GM19193 (cell line): ENCODE results near the gene DUSP28.

Source experiments
- POLR2A ChIP-seq: IDR thresholded peaks from 4 replicates; pipeline ENCODE4 v1.6.1; 2011; ENCODE audit not compliant: insufficient read depth, insufficient read length; ENCODE audit errors: extremely low read depth

The DUSP28 gene, protein sequence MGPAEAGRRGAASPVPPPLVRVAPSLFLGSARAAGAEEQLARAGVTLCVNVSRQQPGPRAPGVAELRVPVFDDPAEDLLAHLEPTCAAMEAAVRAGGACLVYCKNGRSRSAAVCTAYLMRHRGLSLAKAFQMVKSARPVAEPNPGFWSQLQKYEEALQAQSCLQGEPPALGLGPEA

DNA sequence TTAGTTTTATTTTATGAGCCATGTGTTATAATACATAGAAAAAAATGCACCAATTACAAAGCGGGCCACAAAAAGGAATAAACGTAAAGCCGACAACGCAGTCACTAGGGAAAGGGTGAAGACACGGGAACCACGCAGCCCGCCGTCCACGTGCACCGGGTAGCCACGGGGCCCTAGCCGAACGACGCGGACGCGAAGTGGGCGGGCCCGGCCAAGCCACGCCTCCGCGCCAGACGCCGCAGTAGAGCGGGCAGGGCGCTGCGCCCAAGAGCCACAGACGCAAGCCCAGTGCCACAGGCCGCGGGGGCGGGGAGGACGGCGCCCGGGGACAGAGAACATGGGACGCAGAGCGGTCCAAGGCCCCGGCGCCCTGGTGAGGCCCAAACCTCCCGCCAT, at the start of gene DUSP28:
DUSP28 (plus strand) TSS at position 274 of the 396 bp plus-strand sequence. CDS start 328 bp downstream, outside the sequence.
- peak; percentile 70 for TF ChIP-seq POLR2A

DNA sequence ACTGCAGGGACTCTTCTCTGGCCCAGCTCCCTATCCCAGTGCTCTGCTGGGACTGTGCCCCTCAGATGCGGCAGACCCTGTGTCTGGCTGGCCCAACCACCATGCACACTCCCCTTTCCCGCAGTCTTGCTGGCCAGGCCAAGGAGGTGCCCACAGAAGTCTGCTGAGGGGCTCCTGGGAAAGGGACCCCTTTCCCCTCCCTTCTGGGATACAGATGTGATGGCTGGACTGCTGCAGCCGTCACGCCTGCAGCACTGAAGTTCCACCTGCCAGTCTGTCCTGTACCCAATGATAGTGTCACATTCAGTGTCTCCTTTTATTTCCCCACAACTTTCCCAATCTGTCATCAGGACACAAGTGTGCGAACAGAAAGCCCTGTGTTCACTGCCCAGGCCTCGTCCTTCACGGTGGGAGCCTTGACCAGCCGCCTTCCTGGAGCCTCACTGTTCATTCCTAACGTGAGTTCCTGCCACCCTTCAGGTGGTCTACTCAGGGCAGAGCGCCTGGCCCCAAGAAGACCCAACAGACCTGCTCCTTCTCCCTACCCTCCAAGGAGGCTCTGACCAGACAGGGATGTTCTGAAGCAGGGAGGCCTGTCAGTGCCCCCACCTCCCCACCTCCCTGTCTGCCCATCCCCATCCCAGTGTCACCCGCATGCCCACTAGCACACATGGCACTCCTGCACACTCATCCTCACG, 49.5 kb upstream of the DUSP28 start:
- no peak for TF ChIP-seq POLR2A

DNA sequence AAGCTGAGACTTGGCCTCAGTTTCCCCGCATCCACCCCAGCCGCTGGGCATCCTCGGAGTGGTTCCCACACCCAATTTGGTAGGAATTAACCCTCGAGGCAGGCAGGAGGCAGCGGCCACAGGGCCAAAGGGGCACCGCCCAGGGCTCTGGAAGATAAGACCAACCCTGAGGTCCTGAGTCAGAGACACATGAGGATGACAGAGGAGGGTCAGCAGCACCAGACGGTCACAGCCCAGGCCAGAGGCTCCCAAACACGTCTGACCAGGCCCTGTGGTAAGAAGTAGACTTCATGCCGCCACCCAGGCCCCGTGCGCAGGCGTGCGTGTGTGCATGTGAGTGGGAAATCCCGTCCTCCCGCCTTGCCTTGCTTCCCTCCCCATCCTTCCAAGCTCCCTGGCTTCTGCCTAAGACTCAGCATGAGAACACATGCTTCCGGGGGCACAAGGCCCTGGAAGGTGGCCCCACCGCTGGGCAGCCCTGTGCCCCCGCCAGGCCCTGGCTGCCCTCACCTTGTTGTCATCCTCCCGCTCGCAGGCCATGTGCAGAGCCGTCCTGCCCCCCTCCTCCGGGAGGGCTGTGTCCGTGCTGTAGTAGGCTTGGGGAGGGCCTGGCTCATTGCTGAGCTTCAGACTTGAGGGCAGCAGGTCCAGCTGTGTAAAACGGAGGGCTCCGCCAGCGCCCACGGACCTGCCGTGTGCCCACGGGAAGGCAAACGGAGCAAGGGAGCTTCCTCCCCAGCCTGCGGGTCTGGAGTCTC, 48.6 kb upstream of the DUSP28 start:
- TF ChIP-seq POLR2A, result no peak

GRCh38 chr2:240512109-240512485, 48.1 kb upstream of the DUSP28 start:
- TF ChIP-seq POLR2A, result no peak

DNA sequence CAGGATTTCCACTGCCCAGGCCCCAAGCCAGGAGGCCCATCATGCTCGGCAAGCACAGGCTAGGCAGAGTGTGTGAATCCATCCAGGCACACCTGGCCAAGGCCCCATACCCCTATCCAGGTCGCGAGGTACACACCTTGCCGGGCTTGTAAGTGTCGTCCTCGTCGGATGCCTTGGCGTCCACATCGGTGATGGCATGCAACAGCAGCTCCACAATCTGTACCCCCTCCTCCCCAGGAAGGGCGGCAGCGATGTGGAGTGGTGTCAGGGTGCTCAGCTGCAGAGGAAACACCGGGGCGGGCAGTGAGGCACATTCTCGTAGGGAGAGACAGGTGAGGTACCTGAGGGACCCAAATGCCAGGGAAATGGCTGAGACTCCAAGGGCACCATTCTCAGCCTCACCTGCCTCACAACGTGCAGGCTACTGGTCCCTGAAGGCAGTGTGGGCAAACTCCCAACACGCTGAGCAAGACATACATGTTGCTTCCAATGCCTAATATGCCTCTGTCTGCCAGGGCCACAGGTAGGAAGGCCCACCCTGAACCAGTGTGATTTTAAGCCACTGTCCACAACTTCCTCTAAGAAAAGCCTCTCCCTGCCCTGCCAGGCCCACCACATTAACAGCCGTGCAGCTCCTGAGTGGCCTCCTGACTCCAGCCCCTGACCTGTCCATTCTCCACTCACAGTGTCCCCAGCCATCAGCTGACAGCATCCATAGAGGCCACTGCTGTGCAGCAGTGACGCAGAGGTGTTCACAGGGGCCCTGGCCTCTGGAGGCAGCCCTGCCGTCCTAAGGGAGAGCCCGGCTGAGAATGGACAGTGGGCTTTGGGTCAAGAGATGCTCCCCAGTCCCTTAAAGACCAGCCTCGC, 47.3 kb upstream of the DUSP28 start:
- no peak for TF ChIP-seq POLR2A

- no peak for TF ChIP-seq POLR2A
Observed at GRCh38 chr2:240513549-240514287, 46.4 kb upstream of the DUSP28 start.

GRCh38 chr2:240514631-240515030, 45.5 kb upstream of the DUSP28 start:
- no peak for TF ChIP-seq POLR2A

GRCh38 chr2:240517342-240517741, 42.8 kb upstream of the DUSP28 start:
- no peak for TF ChIP-seq POLR2A

- TF ChIP-seq POLR2A, result no peak
Observed at GRCh38 chr2:240518981-240519380, 41.2 kb upstream of the DUSP28 start.

DNA sequence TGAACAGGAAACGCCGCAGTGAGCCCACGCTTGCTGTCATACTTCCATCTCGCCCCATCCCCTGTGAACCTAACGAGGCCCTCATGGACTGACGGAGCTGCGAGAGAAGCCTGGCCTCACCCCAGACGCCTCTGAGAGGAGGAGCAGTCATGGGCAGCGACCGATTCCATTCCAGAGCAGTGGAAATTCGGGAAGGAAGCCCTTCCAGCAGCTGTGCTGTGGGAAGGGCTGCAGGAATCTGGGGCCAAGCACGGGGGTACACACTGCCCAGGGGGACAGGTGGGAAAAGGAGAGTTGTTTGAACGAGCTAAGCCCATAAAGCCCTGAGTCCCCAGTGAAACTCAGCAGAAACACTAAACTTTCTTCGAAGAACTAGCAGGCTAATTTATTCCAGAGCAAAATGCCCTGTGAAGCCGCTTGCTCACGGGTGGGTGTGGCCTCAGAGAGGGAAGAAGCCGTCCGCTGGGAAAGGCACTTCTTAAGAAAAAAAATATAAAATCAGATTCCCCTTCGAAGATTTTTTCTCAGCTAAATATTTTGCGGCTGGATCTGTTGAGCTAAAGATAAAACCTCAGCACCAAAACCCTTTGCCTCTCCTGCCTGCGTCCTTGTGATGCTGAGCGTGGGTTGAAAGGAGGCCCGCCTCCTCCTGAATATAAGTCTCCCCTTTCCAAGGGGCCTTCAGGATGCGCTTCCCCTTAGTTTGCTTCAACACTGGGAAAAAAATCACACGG, 40.6 kb upstream of the DUSP28 start:
- no peak for TF ChIP-seq POLR2A

- no peak for TF ChIP-seq POLR2A
Observed at GRCh38 chr2:240520130-240520973, 39.8 kb upstream of the DUSP28 start.

- TF ChIP-seq POLR2A, result no peak
Observed at GRCh38 chr2:240520974-240521350, 39.2 kb upstream of the DUSP28 start.

GRCh38 chr2:240522406-240522805, 37.8 kb upstream of the DUSP28 start:
- no peak for TF ChIP-seq POLR2A
